ENCODE measurements around the gene COQ7. TPM values are rescaled to one million over a fixed set of nuclear protein-coding genes. Genes with fewer than 3 reads are reported as not detected.

Gene COQ7
- total and polyA plus RNA-seq, 2 experiments from 2014 or later: 17.9 to 21.7 TPM

- TF ChIP-seq, protein P1, sequence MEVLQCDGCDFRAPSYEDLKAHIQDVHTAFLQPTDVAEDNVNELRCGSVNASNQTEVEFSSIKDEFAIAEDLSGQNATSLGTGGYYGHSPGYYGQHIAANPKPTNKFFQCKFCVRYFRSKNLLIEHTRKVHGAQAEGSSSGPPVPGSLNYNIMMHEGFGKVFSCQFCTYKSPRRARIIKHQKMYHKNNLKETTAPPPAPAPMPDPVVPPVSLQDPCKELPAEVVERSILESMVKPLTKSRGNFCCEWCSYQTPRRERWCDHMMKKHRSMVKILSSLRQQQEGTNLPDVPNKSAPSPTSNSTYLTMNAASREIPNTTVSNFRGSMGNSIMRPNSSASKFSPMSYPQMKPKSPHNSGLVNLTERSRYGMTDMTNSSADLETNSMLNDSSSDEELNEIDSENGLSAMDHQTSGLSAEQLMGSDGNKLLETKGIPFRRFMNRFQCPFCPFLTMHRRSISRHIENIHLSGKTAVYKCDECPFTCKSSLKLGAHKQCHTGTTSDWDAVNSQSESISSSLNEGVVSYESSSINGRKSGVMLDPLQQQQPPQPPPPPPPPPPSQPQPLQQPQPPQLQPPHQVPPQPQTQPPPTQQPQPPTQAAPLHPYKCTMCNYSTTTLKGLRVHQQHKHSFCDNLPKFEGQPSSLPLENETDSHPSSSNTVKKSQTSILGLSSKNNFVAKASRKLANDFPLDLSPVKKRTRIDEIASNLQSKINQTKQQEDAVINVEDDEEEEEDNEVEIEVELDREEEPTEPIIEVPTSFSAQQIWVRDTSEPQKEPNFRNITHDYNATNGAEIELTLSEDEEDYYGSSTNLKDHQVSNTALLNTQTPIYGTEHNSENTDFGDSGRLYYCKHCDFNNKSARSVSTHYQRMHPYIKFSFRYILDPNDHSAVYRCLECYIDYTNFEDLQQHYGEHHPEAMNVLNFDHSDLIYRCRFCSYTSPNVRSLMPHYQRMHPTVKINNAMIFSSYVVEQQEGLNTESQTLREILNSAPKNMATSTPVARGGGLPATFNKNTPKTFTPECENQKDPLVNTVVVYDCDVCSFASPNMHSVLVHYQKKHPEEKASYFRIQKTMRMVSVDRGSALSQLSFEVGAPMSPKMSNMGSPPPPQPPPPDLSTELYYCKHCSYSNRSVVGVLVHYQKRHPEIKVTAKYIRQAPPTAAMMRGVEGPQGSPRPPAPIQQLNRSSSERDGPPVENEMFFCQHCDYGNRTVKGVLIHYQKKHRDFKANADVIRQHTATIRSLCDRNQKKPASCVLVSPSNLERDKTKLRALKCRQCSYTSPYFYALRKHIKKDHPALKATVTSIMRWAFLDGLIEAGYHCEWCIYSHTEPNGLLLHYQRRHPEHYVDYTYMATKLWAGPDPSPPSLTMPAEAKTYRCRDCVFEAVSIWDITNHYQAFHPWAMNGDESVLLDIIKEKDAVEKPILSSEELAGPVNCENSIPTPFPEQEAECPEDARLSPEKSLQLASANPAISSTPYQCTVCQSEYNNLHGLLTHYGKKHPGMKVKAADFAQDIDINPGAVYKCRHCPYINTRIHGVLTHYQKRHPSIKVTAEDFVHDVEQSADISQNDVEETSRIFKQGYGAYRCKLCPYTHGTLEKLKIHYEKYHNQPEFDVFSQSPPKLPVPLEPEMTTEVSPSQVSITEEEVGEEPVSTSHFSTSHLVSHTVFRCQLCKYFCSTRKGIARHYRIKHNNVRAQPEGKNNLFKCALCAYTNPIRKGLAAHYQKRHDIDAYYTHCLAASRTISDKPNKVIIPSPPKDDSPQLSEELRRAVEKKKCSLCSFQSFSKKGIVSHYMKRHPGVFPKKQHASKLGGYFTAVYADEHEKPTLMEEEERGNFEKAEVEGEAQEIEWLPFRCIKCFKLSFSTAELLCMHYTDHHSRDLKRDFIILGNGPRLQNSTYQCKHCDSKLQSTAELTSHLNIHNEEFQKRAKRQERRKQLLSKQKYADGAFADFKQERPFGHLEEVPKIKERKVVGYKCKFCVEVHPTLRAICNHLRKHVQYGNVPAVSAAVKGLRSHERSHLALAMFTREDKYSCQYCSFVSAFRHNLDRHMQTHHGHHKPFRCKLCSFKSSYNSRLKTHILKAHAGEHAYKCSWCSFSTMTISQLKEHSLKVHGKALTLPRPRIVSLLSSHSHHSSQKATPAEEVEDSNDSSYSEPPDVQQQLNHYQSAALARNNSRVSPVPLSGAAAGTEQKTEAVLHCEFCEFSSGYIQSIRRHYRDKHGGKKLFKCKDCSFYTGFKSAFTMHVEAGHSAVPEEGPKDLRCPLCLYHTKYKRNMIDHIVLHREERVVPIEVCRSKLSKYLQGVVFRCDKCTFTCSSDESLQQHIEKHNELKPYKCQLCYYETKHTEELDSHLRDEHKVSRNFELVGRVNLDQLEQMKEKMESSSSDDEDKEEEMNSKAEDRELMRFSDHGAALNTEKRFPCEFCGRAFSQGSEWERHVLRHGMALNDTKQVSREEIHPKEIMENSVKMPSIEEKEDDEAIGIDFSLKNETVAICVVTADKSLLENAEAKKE (CRISPR knock-in tag; IDR thresholded peaks at IDR 0.05): no peak
- no peak for TF ChIP-seq STAT1 (IDR thresholded peaks at IDR 0.05; ENCODE audit: unreplicated experiment)
- TF ChIP-seq POLR2AphosphoS5 (IDR thresholded peaks at IDR 0.05; ENCODE audit: low read depth): no peak
- no peak for TF ChIP-seq CREB1 (CRISPR knock-in tag; IDR thresholded peaks at IDR 0.05; ENCODE audit: low read depth)
These were observed 43.3 kb downstream of the COQ7 start (continued) for GRCh38 chr16:19110537-19111360.

DNA sequence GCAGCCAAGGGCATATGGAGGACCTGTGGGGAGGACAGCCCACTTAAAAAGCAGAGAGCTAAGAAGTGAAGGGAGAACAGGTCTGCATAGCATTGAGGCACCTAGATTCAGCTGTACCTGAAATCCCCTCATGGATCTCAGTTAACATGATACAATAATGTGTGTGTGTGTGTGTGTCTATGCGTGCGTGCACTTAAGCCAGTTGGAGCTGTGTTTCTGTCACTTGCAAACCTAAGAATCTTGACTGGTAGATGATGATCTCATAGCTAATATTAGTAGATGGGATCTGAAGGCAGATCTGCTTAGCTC, 44.6 kb downstream of the COQ7 start:
- no peaks in the 10 kb centered on the region for H3F3A ChIP-seq (replicated peaks; ENCODE audit: low read depth)
- Mint-ChIP-seq H3K27ac (no peak overlapping the region), H3K4me3 (no peak overlapping the region), H3K36me3 (ENCODE audit: low read depth) (no peaks in the 10 kb centered on the region; the same call in 2 of the 3 replicates), H3K4me1 (peaks cover 12% of the 10 kb centered on the region), H3K27me3 (ENCODE audit: insufficient read depth, low read depth, poor library complexity) (peaks cover 28% of the 10 kb centered on the region), H3K9me3 (no peaks in the 10 kb centered on the region)
- H3K4me3 ChIP-seq: no peak overlapping the region
- H3K4me2 ChIP-seq: no peak overlapping the region
- H3K27ac ChIP-seq (ENCODE audit: low read depth): no peak overlapping the region
- peaks cover 7% of the 10 kb centered on the region for H3K4me1 ChIP-seq (ENCODE audit: insufficient read depth)
- no peak overlapping the region for H2AFZ ChIP-seq
- H3K27me3 ChIP-seq (ENCODE audit: insufficient read depth): peaks cover 45% of the 10 kb centered on the region
- no peaks in the 10 kb centered on the region for H3K36me3 ChIP-seq (ENCODE audit: insufficient read depth)
- H3K9me2 ChIP-seq (ENCODE audit: insufficient read depth): no peaks in the 10 kb centered on the region
- no peaks in the 10 kb centered on the region for H4K20me1 ChIP-seq (replicated peaks; ENCODE audit: insufficient read depth)
- DNase-seq (ENCODE audit: low spot score) (no peak), ATAC-seq (no peak)
- H3K79me2 ChIP-seq (replicated peaks; ENCODE audit: insufficient read depth): no peaks in the 10 kb centered on the region
- TF ChIP-seq, protein P2, sequence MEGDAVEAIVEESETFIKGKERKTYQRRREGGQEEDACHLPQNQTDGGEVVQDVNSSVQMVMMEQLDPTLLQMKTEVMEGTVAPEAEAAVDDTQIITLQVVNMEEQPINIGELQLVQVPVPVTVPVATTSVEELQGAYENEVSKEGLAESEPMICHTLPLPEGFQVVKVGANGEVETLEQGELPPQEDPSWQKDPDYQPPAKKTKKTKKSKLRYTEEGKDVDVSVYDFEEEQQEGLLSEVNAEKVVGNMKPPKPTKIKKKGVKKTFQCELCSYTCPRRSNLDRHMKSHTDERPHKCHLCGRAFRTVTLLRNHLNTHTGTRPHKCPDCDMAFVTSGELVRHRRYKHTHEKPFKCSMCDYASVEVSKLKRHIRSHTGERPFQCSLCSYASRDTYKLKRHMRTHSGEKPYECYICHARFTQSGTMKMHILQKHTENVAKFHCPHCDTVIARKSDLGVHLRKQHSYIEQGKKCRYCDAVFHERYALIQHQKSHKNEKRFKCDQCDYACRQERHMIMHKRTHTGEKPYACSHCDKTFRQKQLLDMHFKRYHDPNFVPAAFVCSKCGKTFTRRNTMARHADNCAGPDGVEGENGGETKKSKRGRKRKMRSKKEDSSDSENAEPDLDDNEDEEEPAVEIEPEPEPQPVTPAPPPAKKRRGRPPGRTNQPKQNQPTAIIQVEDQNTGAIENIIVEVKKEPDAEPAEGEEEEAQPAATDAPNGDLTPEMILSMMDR (conservative IDR thresholded peaks at IDR 0.05; ENCODE audit: low read depth in 2 of 2): no peak
- TF ChIP-seq EZH2 (IDR thresholded peaks at IDR 0.05; ENCODE audit: low read depth, unreplicated experiment): no peak
- TF ChIP-seq, protein P3, sequence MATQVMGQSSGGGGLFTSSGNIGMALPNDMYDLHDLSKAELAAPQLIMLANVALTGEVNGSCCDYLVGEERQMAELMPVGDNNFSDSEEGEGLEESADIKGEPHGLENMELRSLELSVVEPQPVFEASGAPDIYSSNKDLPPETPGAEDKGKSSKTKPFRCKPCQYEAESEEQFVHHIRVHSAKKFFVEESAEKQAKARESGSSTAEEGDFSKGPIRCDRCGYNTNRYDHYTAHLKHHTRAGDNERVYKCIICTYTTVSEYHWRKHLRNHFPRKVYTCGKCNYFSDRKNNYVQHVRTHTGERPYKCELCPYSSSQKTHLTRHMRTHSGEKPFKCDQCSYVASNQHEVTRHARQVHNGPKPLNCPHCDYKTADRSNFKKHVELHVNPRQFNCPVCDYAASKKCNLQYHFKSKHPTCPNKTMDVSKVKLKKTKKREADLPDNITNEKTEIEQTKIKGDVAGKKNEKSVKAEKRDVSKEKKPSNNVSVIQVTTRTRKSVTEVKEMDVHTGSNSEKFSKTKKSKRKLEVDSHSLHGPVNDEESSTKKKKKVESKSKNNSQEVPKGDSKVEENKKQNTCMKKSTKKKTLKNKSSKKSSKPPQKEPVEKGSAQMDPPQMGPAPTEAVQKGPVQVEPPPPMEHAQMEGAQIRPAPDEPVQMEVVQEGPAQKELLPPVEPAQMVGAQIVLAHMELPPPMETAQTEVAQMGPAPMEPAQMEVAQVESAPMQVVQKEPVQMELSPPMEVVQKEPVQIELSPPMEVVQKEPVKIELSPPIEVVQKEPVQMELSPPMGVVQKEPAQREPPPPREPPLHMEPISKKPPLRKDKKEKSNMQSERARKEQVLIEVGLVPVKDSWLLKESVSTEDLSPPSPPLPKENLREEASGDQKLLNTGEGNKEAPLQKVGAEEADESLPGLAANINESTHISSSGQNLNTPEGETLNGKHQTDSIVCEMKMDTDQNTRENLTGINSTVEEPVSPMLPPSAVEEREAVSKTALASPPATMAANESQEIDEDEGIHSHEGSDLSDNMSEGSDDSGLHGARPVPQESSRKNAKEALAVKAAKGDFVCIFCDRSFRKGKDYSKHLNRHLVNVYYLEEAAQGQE (IDR thresholded peaks at IDR 0.05; ENCODE audit: unreplicated experiment): no peak
- no peak for TF ChIP-seq JUNB (IDR thresholded peaks at IDR 0.05; ENCODE audit: unreplicated experiment)
- no peak for TF ChIP-seq ZNF331 (CRISPR knock-in tag; IDR thresholded peaks at IDR 0.05; ENCODE audit: low read depth)

All from GM23338 (cell line).